Omental fat pad (tissue), 4 donors: ENCODE data around the gene CPZ. TPM values are rescaled to one million over a fixed set of nuclear protein-coding genes. Genes with fewer than 3 reads are reported as not detected.
"Not testable (repeated sequence)": the region's sequence is repeated elsewhere in the genome, so short reads cannot be mapped to it uniquely, and the experiment has no call there.

ENCODE experiments used
- ATAC-seq: fragments of 150-250 bp; one replicate; pipeline ENCODE4 v1.9.1; 2016; ENCODE audit warnings: mild to moderate bottlenecking, moderate library complexity; ENCODE audit not compliant: low FRiP score
- DNase-seq: peaks from one replicate; pipeline ENCODE4 v3.0.0-alpha.2; 2019; ENCODE audit warnings: low spot score
- total RNA-seq, 4 donors: library from RNA; depleted of rRNA; stranded (reverse); fragments of >200 nt; gene quantifications; one replicate each; pipeline ENCODE4 v1.1.0, GENCODE V29; 2016
- TF ChIP-seq, protein P1 (sequence below), 3 donors: fragments of 450-650 bp; IDR thresholded peaks; one replicate each; pipeline ENCODE4 v1.5.1; 2016 to 2017; ENCODE audit warnings: antibody characterized with exemption in 3 of 3, mild to moderate bottlenecking in 3 of 3, moderate library complexity in 2 of 3

CPZ gene
- total RNA-seq, 4 donors from 2014 or later: 0.32 to 14.2 (median 8.4) TPM

DNA sequence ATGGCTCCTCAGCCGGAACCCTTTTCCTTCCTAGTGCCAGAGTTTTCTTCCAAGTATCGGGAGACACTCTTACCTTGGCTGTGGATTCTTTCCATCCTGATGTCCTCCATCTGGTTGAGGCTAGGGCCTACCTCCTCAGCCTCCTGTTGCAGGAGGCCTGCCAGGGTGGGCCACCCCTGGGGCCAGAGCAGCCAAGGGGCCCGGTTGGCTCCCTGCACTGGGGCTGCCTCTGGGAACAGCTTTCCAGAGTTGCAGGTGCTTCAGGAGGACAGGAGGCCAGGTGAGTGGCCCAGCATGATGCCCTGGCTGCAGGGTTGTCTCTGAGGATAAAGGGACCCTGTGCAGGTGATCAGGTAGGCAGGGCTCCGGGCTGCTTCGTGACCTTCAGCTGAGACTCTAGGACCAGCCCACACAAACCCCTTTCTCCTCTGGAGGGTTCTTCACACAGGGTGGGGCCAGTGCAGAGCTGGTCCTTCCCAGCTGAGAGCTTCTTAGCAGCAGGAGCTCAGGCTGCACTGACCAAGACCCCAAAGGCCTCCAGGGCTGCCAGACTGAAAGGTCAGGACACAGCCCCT, 17.7 kb upstream of the CPZ start:
- DNase-seq (no peak), ATAC-seq (no peak)
- TF ChIP-seq, protein P1, sequence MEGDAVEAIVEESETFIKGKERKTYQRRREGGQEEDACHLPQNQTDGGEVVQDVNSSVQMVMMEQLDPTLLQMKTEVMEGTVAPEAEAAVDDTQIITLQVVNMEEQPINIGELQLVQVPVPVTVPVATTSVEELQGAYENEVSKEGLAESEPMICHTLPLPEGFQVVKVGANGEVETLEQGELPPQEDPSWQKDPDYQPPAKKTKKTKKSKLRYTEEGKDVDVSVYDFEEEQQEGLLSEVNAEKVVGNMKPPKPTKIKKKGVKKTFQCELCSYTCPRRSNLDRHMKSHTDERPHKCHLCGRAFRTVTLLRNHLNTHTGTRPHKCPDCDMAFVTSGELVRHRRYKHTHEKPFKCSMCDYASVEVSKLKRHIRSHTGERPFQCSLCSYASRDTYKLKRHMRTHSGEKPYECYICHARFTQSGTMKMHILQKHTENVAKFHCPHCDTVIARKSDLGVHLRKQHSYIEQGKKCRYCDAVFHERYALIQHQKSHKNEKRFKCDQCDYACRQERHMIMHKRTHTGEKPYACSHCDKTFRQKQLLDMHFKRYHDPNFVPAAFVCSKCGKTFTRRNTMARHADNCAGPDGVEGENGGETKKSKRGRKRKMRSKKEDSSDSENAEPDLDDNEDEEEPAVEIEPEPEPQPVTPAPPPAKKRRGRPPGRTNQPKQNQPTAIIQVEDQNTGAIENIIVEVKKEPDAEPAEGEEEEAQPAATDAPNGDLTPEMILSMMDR (IDR thresholded peaks at IDR 0.05): no peak

DNA sequence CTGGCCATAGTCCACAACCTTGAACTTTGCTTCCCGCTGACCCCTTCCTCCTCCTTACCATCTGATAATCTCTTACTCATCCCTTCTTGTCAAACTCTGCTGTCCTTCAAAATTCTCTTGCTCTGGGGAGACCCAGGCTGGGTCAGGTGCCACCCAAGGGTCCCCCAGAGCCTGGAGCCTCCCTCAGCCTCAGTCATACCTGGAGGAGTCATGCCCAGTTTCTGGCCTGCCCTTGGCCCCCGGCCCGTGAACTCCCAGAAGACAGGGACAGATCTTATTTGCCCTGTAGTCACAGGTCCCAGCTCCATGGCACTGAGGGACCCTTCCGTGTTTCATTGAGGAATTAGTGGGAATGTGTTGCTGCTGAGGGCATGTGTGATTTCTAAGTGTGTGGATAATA, 17.1 kb upstream of the CPZ start:
- DNase-seq (no peak), ATAC-seq (no peak)
- TF ChIP-seq, protein P1 (IDR thresholded peaks at IDR 0.05): no peak

DNA sequence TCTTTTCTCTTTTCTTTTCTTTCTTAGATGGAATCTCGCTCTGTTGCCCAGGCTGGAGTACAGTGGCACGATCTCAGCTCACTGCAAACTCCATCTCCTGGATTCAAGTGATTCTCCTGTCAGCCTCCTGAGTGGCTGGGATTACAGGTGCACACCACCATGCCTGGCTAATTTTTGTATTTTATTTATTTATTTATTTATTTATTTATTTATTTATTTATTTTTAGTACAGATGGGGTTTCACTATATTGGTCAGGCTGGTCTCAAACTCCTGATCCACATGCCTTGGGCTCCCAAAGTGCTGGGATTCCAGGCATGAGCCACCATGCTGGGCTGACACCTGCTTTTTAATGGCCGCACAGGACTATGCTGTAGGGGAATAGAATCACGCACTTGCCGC, 16.0 kb upstream of the CPZ start:
- ATAC-seq, DNase-seq: not testable (repeated sequence)

DNA sequence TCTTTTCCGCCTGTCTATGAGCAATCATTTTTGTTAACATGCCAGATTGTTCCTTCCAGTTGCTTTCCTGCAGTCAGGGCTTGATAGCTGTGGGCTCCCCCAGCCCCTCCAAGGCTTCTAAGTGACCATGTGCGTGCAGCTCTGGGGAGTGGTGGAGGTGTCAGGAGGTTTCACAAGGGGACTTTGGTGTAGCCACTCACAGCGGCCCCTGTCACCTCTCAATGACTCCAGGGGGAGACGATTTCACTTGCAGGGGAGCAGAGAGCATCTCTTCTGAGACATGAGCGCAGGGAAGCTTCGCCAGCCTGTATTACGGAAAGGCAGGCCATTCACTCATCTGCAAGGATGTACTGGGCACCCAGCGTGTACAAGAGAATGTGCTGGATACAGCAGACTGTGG, 15.5 kb upstream of the CPZ start:
- TF ChIP-seq, protein P1 (IDR thresholded peaks at IDR 0.05): no peak
- DNase-seq (no peak), ATAC-seq (no peak)

DNA sequence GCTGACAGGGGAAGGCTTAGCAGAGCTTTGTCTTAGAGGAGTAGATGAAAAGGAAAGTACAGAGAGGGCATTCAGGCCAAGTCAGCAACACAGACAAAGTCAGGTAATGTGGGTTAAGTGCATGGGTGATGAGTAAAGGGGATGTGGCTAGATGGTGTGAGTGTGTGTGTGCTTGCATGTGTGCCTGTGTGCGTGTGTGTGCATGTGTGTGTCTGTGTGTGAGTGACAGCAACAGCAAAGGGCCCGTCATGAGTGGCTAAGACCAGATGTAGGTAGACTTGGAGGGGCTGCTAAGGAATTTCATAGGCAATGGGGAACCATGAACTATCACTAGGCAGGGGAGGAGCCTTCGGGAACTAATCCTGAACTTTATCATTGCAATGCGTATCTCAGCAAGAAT, 14.6 kb upstream of the CPZ start:
- no peak for DNase-seq
- TF ChIP-seq, protein P1 (IDR thresholded peaks at IDR 0.05): no peak
- ATAC-seq: no peak

DNA sequence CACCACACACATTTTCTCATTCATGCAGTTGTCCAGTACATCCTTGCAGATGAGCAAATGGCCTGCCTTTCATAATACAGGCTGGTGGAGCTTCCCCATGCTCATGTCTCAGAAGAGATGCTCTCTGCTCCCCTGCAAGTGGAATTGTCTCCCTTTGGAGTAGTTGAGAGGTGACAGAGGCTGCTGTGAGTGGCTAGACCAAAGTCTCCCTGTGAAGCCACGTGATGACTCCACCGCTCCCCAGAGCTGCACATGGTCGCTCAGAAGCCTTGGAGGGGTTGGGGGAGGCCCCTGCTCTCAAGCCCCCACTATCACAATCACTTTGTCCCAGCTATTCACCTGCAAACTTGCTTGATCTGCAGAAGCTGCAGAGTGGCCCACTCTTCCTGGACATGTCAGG, 13.8 kb upstream of the CPZ start:
- no peak for DNase-seq

DNA sequence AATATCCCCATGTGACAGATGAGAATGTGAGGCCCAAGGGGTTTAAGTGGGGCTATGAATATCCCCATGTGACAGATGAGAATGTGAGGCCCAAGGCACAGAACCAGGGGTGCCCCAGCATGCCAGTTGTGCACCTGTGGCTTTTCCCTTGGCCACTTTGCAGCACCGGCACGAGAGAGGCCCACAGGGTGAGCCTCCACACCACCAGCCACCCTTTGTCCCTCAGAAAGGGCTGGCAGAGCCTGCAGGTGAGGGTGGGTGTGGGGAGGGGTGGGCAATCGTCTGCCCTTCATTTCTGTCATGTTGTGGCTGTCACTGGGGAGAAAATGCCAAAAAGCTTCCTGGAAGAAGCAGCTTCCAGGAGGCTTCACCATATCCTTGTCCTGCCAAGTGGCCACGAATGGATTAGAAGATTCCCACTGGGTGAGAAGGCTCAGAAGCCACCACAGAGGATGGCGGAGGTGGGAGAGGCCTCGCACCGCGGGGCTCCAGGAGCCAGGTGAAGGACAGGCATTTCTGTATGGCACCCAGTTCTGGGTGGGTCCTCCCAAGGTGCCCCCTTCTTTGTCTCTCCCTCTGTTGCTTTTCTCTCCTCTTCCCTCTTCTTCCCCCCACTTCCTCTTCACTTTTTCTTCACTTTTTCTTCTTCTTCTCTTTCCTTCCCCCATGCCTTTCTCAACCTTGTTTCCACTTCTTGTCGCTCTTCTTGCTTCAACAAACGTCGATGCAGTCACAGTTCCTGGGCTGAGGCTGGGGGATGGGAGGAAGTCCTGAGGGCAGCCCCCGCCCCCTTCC, 12.8 kb upstream of the CPZ start:
- TF ChIP-seq, protein P1 (IDR thresholded peaks at IDR 0.05): no peak
- DNase-seq (no peak), ATAC-seq (no peak)

More for the DNA sequence above, 13.8 kb upstream of the CPZ start:
- ATAC-seq: no peak
- TF ChIP-seq, protein P1 (IDR thresholded peaks at IDR 0.05): no peak
